ENCODE data around the gene SH3RF3. TPM values are rescaled to one million over a fixed set of nuclear protein-coding genes. Genes with fewer than 3 reads are reported as not detected.

SH3RF3 gene
- total and polyA plus RNA-seq, 10 of the 15 experiments (the other 5 are each of a cell fraction or from before 2014, with no cell fraction given): 0.08 to 8.8 (median 2.3) TPM

- Histone ChIP-seq H3K4me1 (ENCODE audit: control insufficient read depth, insufficient read depth, low read length) (no peaks in the 10 kb centered on the region; the same call in none of the 2 replicates), H2AFZ (ENCODE audit: control insufficient read depth, low read depth, low read length) (no peak overlapping the region), H4K20me1 (ENCODE audit: control insufficient read depth, insufficient read depth) (no peaks in the 10 kb centered on the region), H3K9ac (ENCODE audit: control insufficient read depth, insufficient read depth, low read length) (no peak overlapping the region), H3K9me3 (replicated peaks; ENCODE audit: control insufficient read depth, insufficient read depth, low read length) (no peaks in the 10 kb centered on the region), H3K4me2 (ENCODE audit: control insufficient read depth, insufficient read depth) (no peak overlapping the region), H3K4me3 (no peak overlapping the region), H3K27ac (ENCODE audit: control insufficient read depth, insufficient read depth) (no peak overlapping the region), H3K36me3 (ENCODE audit: control insufficient read depth in 2 of 2, insufficient read depth in 2 of 2, low read length in 1 of 2) (no peaks in the 10 kb centered on the region), H3K27me3 (replicated peaks in 1 of 2; ENCODE audit: control insufficient read depth in 2 of 2, insufficient read depth in 2 of 2, low read length in 1 of 2) (no peaks in the 10 kb centered on the region), H3K79me2 (ENCODE audit: control insufficient read depth, insufficient read depth, low read length) (no peaks in the 10 kb centered on the region)
- TF ChIP-seq ZNF217 (IDR thresholded peaks at IDR 0.05) (no peak), SRF (IDR thresholded peaks at IDR 0.05; ENCODE audit: low read depth in 2 of 2, low read length in 2 of 2) (no peak), ZBTB11 (CRISPR knock-in tag; IDR thresholded peaks at IDR 0.05) (no peak), SP1 (IDR thresholded peaks at IDR 0.05; ENCODE audit: low read depth, low read length) (no peak), CTCF (IDR thresholded peaks at IDR 0.05 in 2 of 3, conservative IDR thresholded peaks at IDR 0.05 in 1 of 3; ENCODE audit: control insufficient read depth in 2 of 3, extremely low read depth in 1 of 3, insufficient read depth in 1 of 3, low read depth in 3 of 3, low read length in 3 of 3) (no peak), EED (IDR thresholded peaks at IDR 0.05; ENCODE audit: low read depth) (no peak)
- WGBS (ENCODE audit: insufficient coverage, insufficient replicate concordance, low lambda C conversion rate, missing lambda C conversion rate): 0% methylated on average over 3 of the region's 3 CpGs
- ChIA-PET POLR2A (no interaction called here), CTCF (no interaction called here), SMC1A (ENCODE audit: uncharacterized antibody, unreplicated experiment) (no interaction called here), RAD21 (ENCODE audit: unreplicated experiment) (no interaction called here)
- in situ Hi-C loops (cut with MboI): loop anchor here (5.0 kb wide), 1 partner anchor 51 kb away; no protein-coding TSS in a partner anchor
- ATAC-seq (no peak), DNase-seq (ENCODE audit: low read depth, low spot score) (no peak), FAIRE-seq (no peak)
- BruUV-seq (replicated peaks): no TSS peak
- intact Hi-C loops (cut with micrococcal nuclease; ENCODE audit: unreplicated experiment): no loop called here
These were observed 272.4 kb downstream of the SH3RF3 start for GRCh38 chr2:109401370-109401769.

All from GM12878 (cell line).